IPS DF 6.9 (cell line): Measurements from ENCODE around the gene FRMD5.
"Not testable (repeated sequence)": the region's sequence is repeated elsewhere in the genome, so short reads cannot be mapped to it uniquely, and the experiment has no call there.

Experiments
- DNase-seq: peaks from one replicate; pipeline ENCODE4 v3.0.0-alpha.2; 2013; ENCODE audit warnings: low read depth, low spot score
- H3K27ac ChIP-seq: one replicate; pipeline ENCODE4 v1.5.1; 2013; ENCODE audit warnings: low read length, control low read depth
- H3K27me3 ChIP-seq: 2 replicates; pipeline ENCODE4 v1.6.1; 2013; ENCODE audit warnings: mild to moderate bottlenecking, low read length; ENCODE audit not compliant: control insufficient read depth, insufficient read depth
- H3K36me3 ChIP-seq: 2 replicates; pipeline ENCODE4 v1.6.1; 2013; ENCODE audit warnings: low read length; ENCODE audit not compliant: control insufficient read depth, insufficient read depth
- H3K4me1 ChIP-seq: 2 replicates; pipeline ENCODE4 v1.6.1; 2013; ENCODE audit warnings: low read length; ENCODE audit not compliant: control insufficient read depth, insufficient read depth
- H3K4me3 ChIP-seq: 2 replicates; pipeline ENCODE4 v1.5.1; 2013; ENCODE audit warnings: mild to moderate bottlenecking, low read length
- H3K9me3 ChIP-seq: 2 replicates; pipeline ENCODE4 v1.6.1; 2013; ENCODE audit warnings: low read length, inconsistent platforms; ENCODE audit not compliant: control insufficient read depth, insufficient read depth
- WGBS: extraction: QIAGEN DNeasy Blood & Tissue Kit; methylation state at CpG from one replicate; pipeline ENCODE4 v1.1.7; 2013; ENCODE audit warnings: mixed read lengths, missing lambda C conversion rate; ENCODE audit not compliant: insufficient read length, insufficient coverage; 5-methylcytosine and 5-hydroxymethylcytosine counted together

Gene FRMD5

DNA sequence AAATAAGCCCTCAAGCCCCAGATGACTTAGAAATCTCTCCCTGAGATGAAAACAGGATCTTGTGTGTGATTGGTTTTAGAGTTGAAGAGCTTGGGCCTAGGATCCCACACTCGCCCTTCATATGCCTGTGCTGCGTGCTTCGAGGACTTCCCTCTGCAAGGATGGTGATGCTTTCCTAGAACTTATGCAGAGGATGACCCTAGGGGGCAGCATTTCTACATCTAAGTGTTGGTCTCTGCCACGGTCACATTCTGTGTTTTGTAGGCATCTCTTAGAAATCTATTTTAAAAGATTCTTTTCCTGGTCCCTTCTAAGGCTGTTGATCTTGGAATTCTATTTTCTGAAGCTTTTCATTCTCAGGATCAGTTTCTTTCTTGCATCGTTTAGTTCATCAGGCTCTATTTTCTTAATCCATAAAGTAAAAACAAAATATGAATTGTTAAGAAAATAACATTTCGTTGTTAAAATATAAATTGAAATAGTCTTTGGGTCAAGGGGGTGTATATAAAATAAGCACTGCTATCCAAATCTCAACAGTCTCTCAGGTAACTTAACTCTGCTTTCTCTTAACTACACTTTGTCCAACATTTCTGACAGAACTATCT is 322.6 kb downstream of the FRMD5 start:
- Histone ChIP-seq H3K9me3 (no peaks in the 10 kb centered on the region), H3K27ac (no peak overlapping the region), H3K4me3 (no peak overlapping the region), H3K36me3 (peaks cover 3% of the 10 kb centered on the region; the same call in 1 of the 2 replicates), H3K4me1 (no peaks in the 10 kb centered on the region), H3K27me3 (no peaks in the 10 kb centered on the region)
- no CpG with 5 or more reads among the region's 6 CpGs for WGBS
- DNase-seq, result peak; percentile 60

DNA sequence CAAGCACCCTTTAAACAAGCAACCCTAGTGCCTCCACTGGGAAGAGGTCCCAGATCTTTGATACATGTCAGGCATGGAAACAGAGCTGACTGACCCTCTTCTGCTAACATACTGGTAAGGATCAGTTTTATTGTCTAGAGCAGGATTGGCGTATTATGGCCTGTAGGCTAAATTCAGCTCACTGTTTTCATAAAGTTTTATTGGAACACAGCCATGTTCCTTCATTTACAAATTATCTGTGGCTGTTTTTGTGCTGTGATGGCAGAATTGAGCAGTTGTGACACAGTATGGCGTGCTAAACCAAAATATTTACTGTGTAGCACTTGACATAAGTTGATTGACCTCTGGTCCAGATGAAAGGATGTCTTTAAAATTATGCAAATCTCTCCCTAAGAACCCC is 323.2 kb downstream of the FRMD5 start:
- no peaks in the 10 kb centered on the region for H3K4me1 ChIP-seq
- no peak overlapping the region for H3K4me3 ChIP-seq
- WGBS, result no CpG with 5 or more reads among the region's 2 CpGs
- no peaks in the 10 kb centered on the region; the same call in 1 of the 2 replicates for H3K36me3 ChIP-seq
- no peaks in the 10 kb centered on the region for H3K9me3 ChIP-seq
- H3K27ac ChIP-seq, result no peak overlapping the region
- DNase-seq, result no peak
- no peaks in the 10 kb centered on the region for H3K27me3 ChIP-seq

DNA sequence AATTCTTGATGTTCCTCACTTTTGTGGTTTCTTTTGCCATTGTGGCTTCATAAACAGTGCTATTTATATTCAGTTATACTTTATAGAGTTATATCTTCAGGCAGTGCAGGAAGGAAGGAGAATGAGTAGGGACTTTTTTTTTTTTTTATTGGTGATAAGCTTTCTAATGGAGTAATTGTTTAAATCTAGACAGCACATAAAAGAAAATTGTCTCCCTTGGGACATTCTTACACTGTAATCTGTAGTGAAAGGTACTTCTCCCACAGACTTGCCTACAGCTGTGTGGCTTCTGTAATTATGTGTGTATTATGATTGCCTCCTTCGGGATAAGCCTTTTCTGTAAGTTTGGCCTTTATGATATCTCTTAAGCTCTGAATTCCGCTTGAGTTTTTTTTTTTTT is 326.7 kb downstream of the FRMD5 start:
- Histone ChIP-seq H3K4me1 (no peaks in the 10 kb centered on the region), H3K9me3 (no peaks in the 10 kb centered on the region), H3K36me3 (no peaks in the 10 kb centered on the region; the same call in 1 of the 2 replicates), H3K27ac (no peak overlapping the region), H3K27me3 (no peaks in the 10 kb centered on the region), H3K4me3 (no peak overlapping the region)
- no peak for DNase-seq
- WGBS, result no CpG with 5 or more reads among the region's 2 CpGs

DNA sequence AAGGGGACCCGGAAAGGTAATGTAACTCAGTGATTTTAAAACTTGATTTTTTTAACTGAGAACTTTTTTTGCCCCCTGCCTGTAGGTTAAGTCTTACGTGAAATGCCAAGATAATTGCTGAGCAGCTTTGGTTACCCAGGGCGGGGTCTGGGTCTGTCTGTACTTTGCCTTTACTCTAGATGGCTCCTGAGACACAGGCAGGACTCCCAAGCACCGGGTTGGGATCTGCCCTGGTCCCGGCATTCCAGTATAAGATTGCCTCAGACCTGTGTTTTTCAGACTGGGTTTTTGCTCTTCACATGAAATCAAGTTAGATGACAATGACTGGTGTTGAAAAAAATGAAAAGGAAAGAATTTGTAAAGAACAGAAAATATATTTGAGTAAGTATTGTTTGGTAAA is 328.0 kb downstream of the FRMD5 start:
- no peak for DNase-seq
- H3K9me3 ChIP-seq, result no peaks in the 10 kb centered on the region
- H3K4me1 ChIP-seq, result no peaks in the 10 kb centered on the region
- no CpG with 5 or more reads among the region's 5 CpGs for WGBS
- H3K27ac ChIP-seq, result no peak overlapping the region
- no peaks in the 10 kb centered on the region; the same call in 1 of the 2 replicates for H3K36me3 ChIP-seq
- H3K27me3 ChIP-seq, result no peaks in the 10 kb centered on the region
- no peak overlapping the region for H3K4me3 ChIP-seq

DNA sequence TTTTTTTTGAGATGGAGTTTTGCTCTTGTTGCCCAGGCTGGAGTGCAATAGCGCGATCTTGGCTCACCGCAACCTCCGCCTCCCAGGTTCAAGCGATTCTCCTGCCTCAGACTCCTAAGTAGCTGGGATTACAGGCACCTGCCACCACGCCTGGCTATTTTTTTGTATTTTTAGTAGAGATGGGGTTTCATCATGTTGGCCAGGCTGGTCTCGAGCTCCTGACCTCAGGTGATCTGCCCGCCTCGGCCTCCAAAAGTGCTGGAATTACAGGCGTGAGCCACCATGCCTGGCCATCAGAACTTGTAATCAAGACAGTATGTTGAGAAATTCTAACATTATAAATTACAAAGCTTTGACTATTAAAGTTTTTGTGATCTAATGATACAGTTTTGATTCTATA is 328.4 kb downstream of the FRMD5 start:
- H3K4me3 ChIP-seq, H3K4me1 ChIP-seq, H3K36me3 ChIP-seq, DNase-seq, H3K27me3 ChIP-seq, H3K27ac ChIP-seq, H3K9me3 ChIP-seq: not testable (repeated sequence)
- WGBS, result no CpG with 5 or more reads among the region's 10 CpGs

DNA sequence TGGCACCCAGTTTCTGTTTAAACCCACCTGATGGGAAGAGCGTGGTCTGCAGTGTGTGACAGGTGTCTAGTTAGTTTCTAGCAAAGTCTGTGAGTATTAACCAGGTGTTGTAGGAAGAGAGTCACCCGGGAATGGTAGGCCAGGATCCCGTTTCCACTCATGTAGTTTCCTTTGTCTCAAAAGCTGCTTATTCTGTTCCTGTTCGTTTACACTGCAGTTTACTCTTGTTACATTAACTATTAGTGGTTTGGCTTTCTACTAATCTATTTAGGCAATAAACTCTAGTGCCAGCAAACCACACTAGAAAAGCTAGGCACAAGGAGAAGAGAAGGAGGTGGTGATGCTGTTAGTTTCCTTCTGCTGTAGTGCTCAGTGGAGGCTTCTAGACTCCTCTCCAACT is 335.5 kb downstream of the FRMD5 start:
- Histone ChIP-seq H3K4me1 (no peaks in the 10 kb centered on the region), H3K27ac (no peak overlapping the region), H3K27me3 (no peaks in the 10 kb centered on the region), H3K4me3 (no peak overlapping the region), H3K9me3 (no peaks in the 10 kb centered on the region), H3K36me3 (no peaks in the 10 kb centered on the region; the same call in 1 of the 2 replicates)
- no CpG with 5 or more reads among the region's 4 CpGs for WGBS
- DNase-seq, result no peak

DNA sequence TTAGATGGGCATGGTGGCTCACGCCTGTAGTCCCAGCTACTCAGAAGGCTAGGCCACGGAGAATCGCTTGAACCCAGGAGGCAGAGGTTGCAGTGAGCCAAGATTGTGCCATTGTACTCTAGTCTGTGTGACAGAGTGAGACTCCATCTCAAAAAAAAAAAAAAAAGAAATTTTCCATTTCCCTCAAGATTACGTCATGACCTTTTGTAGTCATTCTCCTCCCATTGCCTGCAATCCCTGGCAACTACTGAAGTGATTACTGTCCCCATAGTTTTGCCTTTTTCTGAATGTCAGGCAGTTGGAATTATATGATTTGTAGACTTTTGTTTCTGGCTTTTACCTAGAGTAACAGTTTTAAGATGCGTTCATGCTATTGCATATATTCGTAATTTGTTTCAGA is 340.3 kb downstream of the FRMD5 start:
- DNase-seq, result no peak
- Histone ChIP-seq H3K4me3 (no peak overlapping the region), H3K27ac (no peak overlapping the region), H3K9me3 (no peaks in the 10 kb centered on the region), H3K36me3 (peaks cover 2% of the 10 kb centered on the region; the same call in 1 of the 2 replicates), H3K27me3 (no peaks in the 10 kb centered on the region), H3K4me1 (no peaks in the 10 kb centered on the region)
- no CpG with 5 or more reads among the region's 6 CpGs for WGBS

DNA sequence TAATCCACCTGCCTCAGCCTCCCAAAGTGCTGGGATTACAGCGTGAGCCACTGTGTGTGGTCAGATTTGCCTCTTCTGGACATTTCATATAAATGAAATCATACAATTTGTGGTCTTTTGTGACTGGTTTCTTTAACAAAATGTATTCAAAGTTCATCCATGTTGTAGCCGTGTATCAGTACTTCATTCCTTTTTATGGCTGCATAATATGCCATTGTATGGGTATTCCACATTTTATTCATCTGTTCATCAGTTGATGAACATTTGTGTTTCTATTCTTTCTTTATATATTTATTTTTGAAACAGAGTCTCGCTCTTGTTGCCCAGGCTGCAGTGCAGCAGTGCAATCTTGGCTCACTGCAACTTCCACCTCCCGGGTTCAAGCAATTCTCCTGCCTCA is 342.5 kb downstream of the FRMD5 start:
- no CpG with 5 or more reads among the region's 4 CpGs for WGBS
- Histone ChIP-seq H3K27me3 (no peaks in the 10 kb centered on the region), H3K27ac (no peak overlapping the region), H3K4me3 (no peak overlapping the region), H3K4me1 (no peaks in the 10 kb centered on the region; the same call in 1 of the 2 replicates), H3K9me3 (no peaks in the 10 kb centered on the region), H3K36me3 (0 out of 2 replicates have a peak, but pooled peaks cover 2% of the 10 kb centered on the region)
- no peak for DNase-seq

DNA sequence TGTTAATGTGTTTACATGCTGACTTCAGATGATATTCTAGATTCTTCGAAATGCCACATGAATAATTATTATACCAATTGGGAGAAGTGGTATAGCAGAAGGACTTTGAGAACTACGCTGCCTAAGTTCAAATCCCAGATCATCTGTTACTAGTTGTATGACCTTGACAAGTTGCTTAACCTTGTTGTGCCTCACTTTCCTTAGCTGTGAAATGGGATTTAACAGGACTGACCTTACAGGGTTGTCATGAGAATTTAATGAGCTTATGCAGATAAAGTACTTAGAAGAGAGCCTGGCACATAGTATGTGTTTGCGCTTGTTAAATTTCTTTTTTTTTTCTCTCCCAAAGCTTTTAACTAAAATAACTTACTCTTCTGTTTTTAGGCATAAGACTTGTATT is 343.8 kb downstream of the FRMD5 start:
- DNase-seq, result no peak
- no peak overlapping the region for H3K27ac ChIP-seq
- H3K4me3 ChIP-seq, result no peak overlapping the region
- H3K9me3 ChIP-seq, result no peaks in the 10 kb centered on the region
- H3K4me1 ChIP-seq, result no peaks in the 10 kb centered on the region; the same call in 1 of the 2 replicates
- no peaks in the 10 kb centered on the region for H3K27me3 ChIP-seq
- no CpG with 5 or more reads among the region's 3 CpGs for WGBS
- peaks cover 2% of the 10 kb centered on the region; the same call in 1 of the 2 replicates for H3K36me3 ChIP-seq

DNA sequence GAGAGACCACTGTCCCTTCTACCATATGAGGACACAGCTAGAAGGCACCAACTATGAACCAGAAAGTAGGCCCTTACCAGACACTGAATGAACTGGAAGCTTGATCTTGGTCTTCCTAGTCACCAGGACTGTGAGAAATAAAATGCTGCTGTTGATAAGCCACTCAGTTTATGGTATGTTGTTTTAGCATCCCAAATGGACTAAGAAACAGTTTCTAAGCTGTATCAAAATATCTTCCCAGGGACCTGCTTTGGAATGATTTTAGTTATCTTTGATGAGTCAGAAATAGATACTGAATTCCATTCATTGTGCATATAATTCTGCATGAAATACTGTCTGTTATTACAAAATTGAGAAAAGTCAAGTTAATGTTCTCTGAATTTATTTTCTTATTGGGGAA is 349.6 kb downstream of the FRMD5 start:
- H3K4me3 ChIP-seq, result no peak overlapping the region
- no peaks in the 10 kb centered on the region; the same call in 1 of the 2 replicates for H3K36me3 ChIP-seq
- H3K4me1 ChIP-seq, result no peaks in the 10 kb centered on the region; the same call in 1 of the 2 replicates
- no peaks in the 10 kb centered on the region for H3K9me3 ChIP-seq
- no peak for DNase-seq
- no peaks in the 10 kb centered on the region for H3K27me3 ChIP-seq
- no peak overlapping the region for H3K27ac ChIP-seq

DNA sequence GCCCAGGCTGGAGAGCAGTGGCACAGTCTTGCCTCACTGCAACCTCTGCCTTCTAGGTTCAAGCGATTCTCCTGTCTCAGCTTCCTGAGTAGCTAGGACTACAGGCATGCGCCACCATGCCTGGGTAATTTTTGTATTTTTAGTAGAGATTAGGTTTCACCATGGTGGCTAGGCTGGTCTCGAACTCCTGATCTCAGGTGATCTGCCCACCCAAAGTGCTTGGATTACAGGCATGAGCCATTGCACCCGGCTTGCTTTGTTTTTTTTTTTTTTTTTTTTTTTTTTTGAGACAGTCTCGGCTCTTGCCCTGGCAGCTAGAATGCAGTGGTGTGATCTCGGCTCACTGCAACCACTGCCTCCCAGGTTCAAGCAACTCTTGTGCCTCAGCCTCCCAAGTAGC is 362.6 kb downstream of the FRMD5 start:
- H3K27ac ChIP-seq, H3K27me3 ChIP-seq, H3K4me1 ChIP-seq, H3K9me3 ChIP-seq, H3K36me3 ChIP-seq, DNase-seq, H3K4me3 ChIP-seq: not testable (repeated sequence)
- WGBS, result no CpG with 5 or more reads among the region's 6 CpGs
